PFSK-1 (cell line): ENCODE data around the gene CEP104.

Experiments used
- POLR2AphosphoS5 ChIP-seq: IDR thresholded peaks from 2 replicates; pipeline ENCODE4 v1.6.1; 2012; ENCODE audit warnings: low read depth, mild to moderate bottlenecking, control low read depth, low read length, moderate library complexity
- REST ChIP-seq, 2 experiments: IDR thresholded peaks; 2 replicates each; pipeline versions ENCODE4 v1.6.1 to v1.8.0; 2011 to 2012; ENCODE audit warnings: low read depth in 2 of 2, low read length in 2 of 2, control low read depth in 1 of 2, inconsistent platforms in 1 of 2, mild to moderate bottlenecking in 1 of 2, moderate library complexity in 1 of 2; ENCODE audit not compliant: insufficient read depth in 1 of 2

GRCh38 chr1:3891329-3891865 lies 34.4 kb upstream of the CEP104 start:
- TF ChIP-seq REST (IDR thresholded peaks at IDR 0.05; ENCODE audit: insufficient read depth in 1 of 2, low read depth in 2 of 2, low read length in 2 of 2) (no peak), POLR2AphosphoS5 (no peak)
